GM12878 (cell line): ENCODE results near the gene M1AP. TPM values are rescaled to one million over a fixed set of nuclear protein-coding genes. Genes with fewer than 3 reads are reported as not detected.

Experiments
- ATF7 ChIP-seq: fragments of 450-650 bp; IDR thresholded peaks from 2 replicates; pipeline ENCODE4 v1.6.1; 2016; ENCODE audit warnings: low read depth, mild to moderate bottlenecking
- BRCA1 ChIP-seq: IDR thresholded peaks from 2 replicates; pipeline ENCODE4 v1.6.1; 2011; ENCODE audit warnings: low read depth, low read length, improper control_type of control experiment
- CHD1 ChIP-seq: IDR thresholded peaks from 2 replicates; pipeline ENCODE4 v1.6.1; 2012; ENCODE audit warnings: low read depth, low read length, improper control_type of control experiment
- CHD2 ChIP-seq: IDR thresholded peaks from 2 replicates; pipeline ENCODE4 v1.6.1; 2011; ENCODE audit warnings: low read depth, low read length, improper control_type of control experiment, borderline replicate concordance
- E4F1 ChIP-seq: fragments of 450-650 bp; IDR thresholded peaks from 2 replicates; pipeline ENCODE4 v1.6.1; 2018; ENCODE audit warnings: borderline replicate concordance, mild to moderate bottlenecking; ENCODE audit not compliant: partially characterized antibody
- EGR1 ChIP-seq, 2 experiments: IDR thresholded peaks; 1 replicate in 1 of 2; 2 replicates in 1 of 2; pipeline ENCODE4 v1.6.1; 2011 to 2012; ENCODE audit warnings: low read depth in 2 of 2, low read length in 2 of 2, borderline replicate concordance in 1 of 2, mild to moderate bottlenecking in 1 of 2, moderate library complexity in 1 of 2
- EP300 ChIP-seq, 2 experiments: fragments of 150-350 bp in 1 of 2; IDR thresholded peaks; 2 replicates each; pipeline ENCODE4 v1.6.1; 2011 to 2012; ENCODE audit warnings: low read depth in 2 of 2, low read length in 2 of 2, borderline replicate concordance in 1 of 2, improper control_type of control experiment in 1 of 2, inconsistent platforms in 1 of 2; ENCODE audit not compliant: control insufficient read depth in 1 of 2
- ESRRA ChIP-seq: IDR thresholded peaks from 2 replicates; pipeline ENCODE4 v1.6.1; 2012; ENCODE audit warnings: mild to moderate bottlenecking, low read length, improper control_type of control experiment
- IKZF1 ChIP-seq: fragments of 450-650 bp; conservative IDR thresholded peaks from 2 replicates; pipeline ENCODE4 v1.6.1; 2017; ENCODE audit warnings: antibody characterized with exemption, mild to moderate bottlenecking
- JUND ChIP-seq: IDR thresholded peaks from 2 replicates; pipeline ENCODE4 v1.6.1; 2012; ENCODE audit warnings: low read depth, mild to moderate bottlenecking, low read length, improper control_type of control experiment, moderate library complexity
- MLLT1 ChIP-seq: fragments of 450-650 bp; IDR thresholded peaks from 2 replicates; pipeline ENCODE4 v1.6.1; 2016; ENCODE audit warnings: mild to moderate bottlenecking
- MTA2 ChIP-seq: fragments of 450-650 bp; IDR thresholded peaks from 2 replicates; pipeline ENCODE4 v1.6.1; 2016; ENCODE audit warnings: low read depth, mild to moderate bottlenecking, moderate library complexity
- MYB ChIP-seq: fragments of 150-350 bp; IDR thresholded peaks from 2 replicates; pipeline ENCODE4 v1.6.1; 2014; ENCODE audit warnings: mild to moderate bottlenecking, low read depth, low read length, borderline replicate concordance
- NBN ChIP-seq: fragments of 450-650 bp; IDR thresholded peaks from 2 replicates; pipeline ENCODE4 v1.6.1; 2016
- NFXL1 ChIP-seq: fragments of 450-650 bp; IDR thresholded peaks from 2 replicates; pipeline ENCODE4 v1.6.1; 2017; ENCODE audit warnings: antibody characterized with exemption, mild to moderate bottlenecking, borderline replicate concordance
- RELB ChIP-seq: fragments of 450-650 bp; IDR thresholded peaks from 2 replicates; pipeline ENCODE4 v1.6.1; 2017; ENCODE audit warnings: low read depth, mild to moderate bottlenecking, moderate library complexity
- SIX5 ChIP-seq: IDR thresholded peaks from 2 replicates; pipeline ENCODE4 v1.6.1; 2011; ENCODE audit warnings: mild to moderate bottlenecking, low read depth, low read length, moderate library complexity; ENCODE audit not compliant: severe bottlenecking
- SMAD1 ChIP-seq: fragments of 450-650 bp; IDR thresholded peaks from 2 replicates; pipeline ENCODE4 v1.6.1; 2018; ENCODE audit warnings: mild to moderate bottlenecking, low read depth; ENCODE audit not compliant: partially characterized antibody
- STAT1 ChIP-seq: fragments of 450-650 bp; conservative IDR thresholded peaks from 2 replicates; pipeline ENCODE4 v1.6.1; 2014; ENCODE audit warnings: antibody characterized with exemption, mild to moderate bottlenecking
- TAF1 ChIP-seq: IDR thresholded peaks from 2 replicates; pipeline ENCODE4 v1.6.1; 2011; ENCODE audit warnings: mild to moderate bottlenecking, low read depth, low read length, borderline replicate concordance
- TCF12 ChIP-seq: IDR thresholded peaks from 2 replicates; pipeline ENCODE4 v1.6.1; 2011; ENCODE audit warnings: low read depth, mild to moderate bottlenecking, low read length
- ZNF384 ChIP-seq: IDR thresholded peaks from 2 replicates; pipeline ENCODE4 v1.6.1; 2012; ENCODE audit warnings: low read depth, mild to moderate bottlenecking, low read length, improper control_type of control experiment, borderline replicate concordance
- ZNF622 ChIP-seq: fragments of 450-650 bp; IDR thresholded peaks from 2 replicates; pipeline ENCODE4 v1.6.1; 2017; ENCODE audit warnings: mild to moderate bottlenecking, inconsistent platforms
- polyA plus RNA-seq, 11 experiments: library from polyadenylated mRNA; depleted of rRNA in 4 of 11; unstranded in 6 of 11; stranded (reverse) in 5 of 11; fragments of >200 nt; fragmentation: Nextera tagmentation in 4 of 11; fragmentation: Illumina TruSeq in 1 of 11; extraction: Ambion mirVana in 4 of 11; extraction: Trizol in 1 of 11; gene quantifications; 1 replicate in 1 of 11; 2 replicates in 10 of 11; pipeline versions ENCODE4 v1.2.1 to v1.2.3, GENCODE V29; 2011 to 2016; ENCODE audit warnings: inconsistent platforms in 2 of 11, missing spikeins in 2 of 11, low read depth in 1 of 11
- total RNA-seq, 4 experiments: library from RNA; depleted of rRNA in 3 of 4; stranded (reverse); fragments of >200 nt in 3 of 4; fragmentation: Illumina TruSeq in 1 of 4; extraction: Trizol in 1 of 4; gene quantifications; 2 replicates each; pipeline versions ENCODE4 v1.2.1 to v1.2.3, GENCODE V29; 2013 to 2021

The M1AP gene
- total and polyA plus RNA-seq, 10 of the 15 experiments (the other 5 are each of a cell fraction or from before 2014, with no cell fraction given) = 0.04 to 0.32 (median 0.16) TPM; not detected in 4

- no peak for TF ChIP-seq MLLT1
- TF ChIP-seq TCF12 = no peak
- no peak for TF ChIP-seq CHD1
- TF ChIP-seq SIX5 = no peak
- TF ChIP-seq NFXL1 = no peak
- no peak for TF ChIP-seq BRCA1
- TF ChIP-seq ZNF622 = no peak
- TF ChIP-seq CHD2 = no peak
- no peak for TF ChIP-seq E4F1
- TF ChIP-seq ESRRA = no peak
- no peak for TF ChIP-seq NBN
- TF ChIP-seq IKZF1 = peak; percentile 48
- TF ChIP-seq EGR1 (IDR thresholded peaks at IDR 0.05; ENCODE audit: borderline replicate concordance in 1 of 2, low read depth in 2 of 2, low read length in 2 of 2) = no peak
- TF ChIP-seq TAF1 = no peak
- TF ChIP-seq EP300 (IDR thresholded peaks at IDR 0.05; ENCODE audit: borderline replicate concordance in 1 of 2, control insufficient read depth in 1 of 2, low read depth in 2 of 2, low read length in 2 of 2) = peak in 1 of 2 experiments; percentile 27; a peak in 1 of 4 replicates
- TF ChIP-seq ZNF384 = no peak
- peak; percentile 79; the same call in 1 of the 2 replicates for TF ChIP-seq MTA2
- peak; percentile 75 for TF ChIP-seq ATF7
- no peak for TF ChIP-seq STAT1
- no peak for TF ChIP-seq JUND
- no peak for TF ChIP-seq SMAD1
- TF ChIP-seq RELB = no peak
- TF ChIP-seq MYB = no peak
Measured at GRCh38 chr2:74618410-74619083, 29.6 kb downstream of the M1AP start (continued).
